Coronary artery (tissue), 2 donors: Measurements from ENCODE around the gene FARSA.
A peak's percentile ranks its signal among the peaks of the same experiment; 100 is the strongest.

Experiments used
- DNase-seq: peaks from one replicate; pipeline ENCODE4 v3.0.0-alpha.2; 2017; ENCODE audit warnings: low spot score
- H3K27ac ChIP-seq, 2 donors: fragments of 200-600 bp; sonication (generic); one replicate each; pipeline ENCODE4 v1.5.1; 2016 to 2019
- H3K4me3 ChIP-seq: fragments of 200-600 bp; sonication (generic); 2 replicates; pipeline ENCODE4 v1.5.1; 2016; ENCODE audit warnings: mild to moderate bottlenecking, moderate library complexity
- CTCF ChIP-seq: fragments of 200-600 bp; sonication (generic); IDR thresholded peaks from one replicate; pipeline ENCODE4 v1.5.1; 2019; ENCODE audit warnings: antibody characterized with exemption

Gene FARSA

DNA sequence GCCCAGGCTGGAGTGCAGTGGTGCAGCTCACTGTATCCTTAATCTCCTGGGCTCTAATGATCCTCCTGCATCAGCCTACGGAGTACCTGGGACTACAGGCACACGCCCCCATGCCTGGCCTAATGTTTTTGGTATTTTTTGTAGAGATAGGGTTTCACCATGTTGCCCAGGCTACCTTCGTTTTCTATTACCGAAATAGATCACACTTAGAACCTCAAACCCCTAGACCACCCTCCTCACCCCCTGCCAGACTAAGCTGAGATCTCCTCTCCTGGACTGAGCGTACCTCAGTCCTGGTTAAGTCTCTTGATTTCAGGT lies 46.9 kb downstream of the FARSA start:
- Histone ChIP-seq H3K27ac (no peak overlapping the region), H3K4me3 (no peak overlapping the region)
- no peak for DNase-seq
- TF ChIP-seq CTCF = no peak

DNA sequence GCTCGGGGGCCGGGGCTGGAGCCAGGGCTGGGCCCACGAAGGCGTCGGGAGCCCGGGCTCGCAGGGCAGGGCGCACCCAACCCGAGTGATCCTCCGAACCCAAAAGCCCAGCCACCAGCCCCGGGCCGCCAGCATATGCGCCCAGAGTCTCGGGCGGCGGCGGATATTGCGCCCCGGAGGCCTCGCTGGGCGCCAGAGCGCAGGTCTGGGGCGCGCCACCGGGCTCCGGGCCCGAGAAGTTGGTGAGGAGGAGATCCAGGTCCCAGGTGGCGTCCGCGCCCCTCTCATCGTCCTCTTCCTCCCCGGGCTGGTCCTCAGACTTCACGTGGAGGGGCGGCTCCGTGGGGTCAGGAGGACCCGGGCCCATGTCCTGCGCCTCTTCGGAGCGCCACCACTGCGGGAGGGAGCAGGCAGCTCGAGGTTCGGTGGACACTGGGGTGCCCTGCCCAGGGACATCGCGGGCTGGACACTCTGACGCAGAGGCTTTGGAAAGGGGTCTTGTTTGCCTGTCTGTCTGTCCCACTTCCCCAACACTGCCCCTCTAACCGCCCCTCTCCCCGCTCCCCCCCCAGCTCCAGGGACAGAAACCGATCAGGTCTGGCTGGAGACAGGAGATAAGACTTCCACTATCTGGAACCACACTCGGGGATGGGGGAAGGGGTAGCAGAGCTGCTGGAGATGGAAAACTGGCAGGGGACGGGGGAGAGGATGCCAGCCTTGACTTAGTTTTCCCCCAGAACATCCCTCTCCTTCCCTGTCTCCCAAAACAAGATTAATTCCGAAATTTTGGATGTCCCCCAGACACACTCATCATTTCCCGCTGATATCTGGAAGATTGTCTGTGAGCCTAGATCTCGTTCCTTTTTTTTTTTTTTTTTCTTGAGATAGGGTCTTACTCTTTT lies 47.5 kb downstream of the FARSA start:
- peak overlapping the region; percentile 57 for H3K4me3 ChIP-seq
- no peak for TF ChIP-seq CTCF
- no peak overlapping the region for H3K27ac ChIP-seq
- DNase-seq = no peak

- TF ChIP-seq CTCF = peak; percentile 61
- no peak overlapping the region for H3K27ac ChIP-seq
- H3K4me3 ChIP-seq = peak overlapping the region; percentile 57
- DNase-seq = no peak
Observed at GRCh38 chr19:12884926-12885748, 48.4 kb downstream of the FARSA start.

DNA sequence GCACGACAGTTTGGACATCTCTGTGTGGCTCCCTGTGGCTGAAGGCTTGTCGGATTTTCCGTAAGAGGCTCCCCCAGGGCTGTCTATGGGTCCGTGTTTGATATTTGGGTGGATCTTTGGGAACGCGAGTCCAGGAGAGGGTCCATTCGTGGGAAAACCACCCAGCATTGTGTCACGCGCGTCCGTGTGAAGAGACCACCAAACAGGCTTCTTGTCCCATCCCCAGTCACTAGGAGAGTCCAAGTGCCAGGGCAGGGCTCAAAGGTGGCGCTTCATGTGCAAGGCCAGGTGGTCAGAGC lies 48.9 kb downstream of the FARSA start:
- Histone ChIP-seq H3K4me3 (peak overlapping the region; percentile 57), H3K27ac (no peak overlapping the region)
- no peak for TF ChIP-seq CTCF
- no peak for DNase-seq

- Histone ChIP-seq H3K4me3 (no peak overlapping the region), H3K27ac (no peak overlapping the region)
- TF ChIP-seq CTCF = no peak
- no peak for DNase-seq
Observed at GRCh38 chr19:12884202-12884601, 49.3 kb downstream of the FARSA start.

DNA sequence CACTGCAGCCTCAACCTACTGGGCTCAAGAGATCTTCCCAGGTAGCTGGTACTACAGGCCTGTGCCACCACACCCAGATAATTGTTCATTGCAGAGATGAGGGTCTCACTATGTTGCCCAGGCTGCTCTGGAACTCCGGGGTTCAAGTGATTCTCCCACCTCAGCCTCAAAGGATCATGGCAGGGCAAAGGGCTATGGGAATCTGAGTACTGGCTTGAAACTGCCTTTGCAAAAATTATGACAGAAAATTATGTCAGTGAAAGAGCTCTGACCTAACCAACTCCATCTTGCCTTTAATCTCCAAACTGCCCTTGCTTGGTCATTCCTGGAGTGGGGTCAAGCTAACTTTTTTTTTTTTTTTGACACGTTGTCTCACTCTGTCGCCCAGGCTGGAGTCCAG lies 50.9 kb downstream of the FARSA start:
- DNase-seq = no peak
- H3K27ac ChIP-seq = no peak overlapping the region
- no peak for TF ChIP-seq CTCF
- H3K4me3 ChIP-seq = no peak overlapping the region
